Activated T-helper 1 cell treated with anti-CD3 and anti-CD28 coated beads, Interleukin-2, amount 50 U/mL, for 16 hours (primary cell): ENCODE measurements around the gene CT45A9.
"Not testable (repeated sequence)": the region's sequence is repeated elsewhere in the genome, so short reads cannot be mapped to it uniquely, and the experiment has no call there.

Source experiments
- DNase-seq, 2 donors: peaks; one replicate each; pipeline ENCODE4 v3.0.0-alpha.2; 2020; ENCODE audit warnings: low read depth in 1 of 2, low spot score in 1 of 2

CT45A9 gene, protein sequence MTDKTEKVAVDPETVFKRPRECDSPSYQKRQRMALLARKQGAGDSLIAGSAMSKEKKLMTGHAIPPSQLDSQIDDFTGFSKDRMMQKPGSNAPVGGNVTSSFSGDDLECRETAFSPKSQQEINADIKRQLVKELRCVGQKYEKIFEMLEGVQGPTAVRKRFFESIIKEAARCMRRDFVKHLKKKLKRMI

DNA sequence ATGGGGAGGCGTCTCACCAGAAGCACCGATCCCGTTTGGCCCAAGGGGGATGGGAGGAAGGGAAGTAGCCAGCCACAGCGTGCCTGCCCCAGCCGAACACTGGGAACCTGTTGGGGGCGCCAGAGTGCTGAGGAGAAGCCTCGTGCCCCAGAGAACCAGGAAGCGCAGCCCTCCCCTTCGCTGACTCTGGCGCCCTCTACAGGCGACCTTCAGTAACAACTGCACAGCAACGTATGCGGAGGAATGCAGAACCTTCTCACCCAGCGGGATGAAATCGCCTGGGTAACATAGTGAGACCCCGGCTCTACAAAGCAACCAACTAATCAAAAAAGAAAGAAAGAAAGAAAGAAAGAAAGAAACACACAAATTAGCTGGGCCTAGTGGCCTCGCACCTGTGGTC lies at the start of gene CT45A9:
Gene CT45A9, minus strand, starts transcription at position 101 of the 400 bp plus-strand sequence. CDS start 3,751 bp downstream, outside the sequence.
- DNase-seq: not testable (repeated sequence)

DNA sequence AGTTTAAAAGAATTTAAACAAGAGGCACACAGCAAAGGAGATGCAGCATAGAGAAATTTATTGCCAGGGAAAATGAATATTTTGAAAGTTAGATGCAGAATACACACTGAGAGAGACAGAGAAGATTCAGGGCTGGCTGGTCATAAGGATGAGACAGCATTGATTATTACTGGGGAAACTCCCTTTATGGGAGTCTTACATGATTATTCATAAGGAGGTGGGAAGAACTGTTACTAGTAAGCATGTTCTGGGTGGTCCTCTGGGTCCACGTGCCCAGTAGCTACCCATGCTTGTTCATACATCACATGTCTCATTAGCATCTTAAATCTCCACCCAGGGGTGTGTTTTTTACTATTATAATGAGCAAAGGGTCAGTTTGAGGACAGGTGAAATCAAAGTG lies 48.9 kb upstream of the CT45A9 start:
- not testable (repeated sequence) for DNase-seq

DNA sequence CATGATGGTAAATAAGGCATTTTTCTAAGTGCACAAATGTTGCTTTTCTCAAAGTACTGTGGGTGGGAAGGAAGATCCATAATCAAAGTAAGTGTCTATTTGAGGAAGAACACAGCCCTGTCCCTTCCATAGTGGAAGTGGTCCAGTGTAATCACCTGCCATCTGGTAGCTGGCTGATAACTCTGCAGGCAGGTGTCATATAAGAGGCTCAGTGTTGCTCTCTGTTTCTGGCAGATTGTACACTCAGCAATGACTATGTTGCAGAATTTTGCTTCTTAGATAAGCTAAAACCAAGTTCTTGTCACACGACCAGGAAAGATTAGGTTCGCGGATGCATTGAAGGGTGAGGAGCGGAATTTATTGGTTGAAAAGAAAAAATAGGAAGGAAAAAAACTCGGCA lies 42.8 kb upstream of the CT45A9 start:
- DNase-seq: no peak

DNA sequence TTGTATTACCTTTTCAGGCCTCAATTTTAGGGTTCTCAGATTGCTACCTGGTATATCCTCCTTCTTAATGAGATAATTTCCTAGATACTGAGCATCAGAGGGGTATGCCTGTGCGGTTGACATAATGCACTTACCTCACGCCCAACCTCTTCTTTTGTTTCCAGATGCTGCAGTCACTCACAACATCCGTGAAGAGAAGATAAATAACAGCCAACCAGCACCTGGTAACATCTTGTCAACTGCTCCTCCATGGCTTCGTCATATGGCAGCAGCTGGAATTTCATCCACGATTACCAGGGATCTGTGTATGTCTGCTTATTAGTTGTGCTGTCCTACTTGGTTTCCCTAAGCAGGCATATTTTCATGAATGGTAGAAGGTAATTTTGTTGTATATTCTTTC lies 38.6 kb upstream of the CT45A9 start:
- DNase-seq: no peak

DNA sequence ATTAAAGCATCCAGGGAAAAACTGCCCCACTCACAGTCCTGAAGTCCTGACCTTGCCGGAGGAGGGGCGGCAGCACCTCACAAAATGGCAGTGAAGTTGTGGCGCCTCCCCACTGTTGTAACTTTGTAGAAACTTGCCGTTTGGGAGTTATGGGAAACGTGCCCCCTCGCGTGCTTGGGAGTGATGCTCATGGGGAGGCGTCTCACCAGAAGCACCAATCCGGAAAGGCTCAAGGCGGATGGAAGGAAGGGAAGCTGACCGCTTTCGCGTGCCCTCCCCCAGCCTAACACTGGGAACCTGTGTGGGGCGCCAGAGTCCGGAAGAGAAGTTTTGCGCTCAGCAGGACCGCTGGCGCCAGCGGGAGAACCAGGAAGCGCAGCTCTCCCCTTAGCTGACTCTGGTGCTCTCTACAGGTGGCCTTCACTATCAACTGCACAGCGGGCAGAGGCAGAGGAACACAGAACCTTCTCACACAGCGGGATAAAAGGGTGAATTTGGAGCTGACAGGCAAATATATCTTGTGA lies 21.7 kb upstream of the CT45A9 start, which contains the start of the genes CT45A10 and SAGE1:
Gene CT45A10, minus strand, starts transcription at position 151 of the 524 bp plus-strand sequence. CDS start 8,100 bp downstream, outside the sequence.
Gene SAGE1, plus strand, starts transcription at position 423 of the 524 bp plus-strand sequence. CDS start 2,527 bp downstream, outside the sequence.
- no peak for DNase-seq

DNA sequence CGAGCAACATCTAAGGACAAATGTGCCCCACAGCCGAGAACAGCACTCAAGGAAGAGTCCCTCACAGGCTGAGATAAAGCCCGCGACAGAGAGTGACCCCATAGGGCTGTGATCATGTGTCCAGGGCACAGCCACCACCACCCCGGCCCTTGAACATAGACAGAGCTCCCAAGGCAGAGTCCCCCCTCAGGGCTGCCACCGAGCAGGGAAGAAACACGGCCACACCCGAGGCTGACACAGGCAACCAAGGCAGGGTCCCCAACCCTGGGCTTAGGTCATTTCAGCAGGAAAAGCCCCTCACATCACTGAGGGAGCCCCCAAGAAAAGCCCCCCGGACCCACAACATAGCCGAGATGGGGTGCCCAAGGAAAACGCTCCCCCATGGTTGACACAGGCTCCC lies 21.2 kb upstream of the CT45A9 start:
- no peak for DNase-seq

DNA sequence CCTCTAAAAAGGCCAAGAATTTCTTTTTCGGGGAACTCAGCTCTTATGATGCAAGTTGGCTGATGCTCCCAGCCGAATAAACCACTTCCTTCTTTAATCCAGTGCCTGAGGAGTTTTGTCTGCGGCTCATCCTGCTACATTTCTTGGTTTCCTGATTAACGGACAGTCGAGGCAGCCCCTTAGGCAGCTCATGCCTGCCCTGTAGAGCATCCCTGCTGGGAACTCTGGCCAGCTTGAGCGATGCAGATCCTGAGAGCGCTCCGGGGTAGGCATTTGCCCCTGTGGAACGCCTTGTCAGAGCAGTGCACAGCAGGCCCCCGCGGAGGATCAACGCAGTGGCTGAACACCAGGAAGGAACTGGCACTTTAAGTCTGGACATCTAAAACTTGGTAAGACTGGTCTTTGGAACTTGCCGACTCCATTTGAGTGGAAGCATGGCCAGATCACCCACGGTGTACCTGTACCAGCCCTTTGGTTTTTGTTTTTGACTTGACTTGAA lies 18.5 kb upstream of the CT45A9 start:
- no peak for DNase-seq

DNA sequence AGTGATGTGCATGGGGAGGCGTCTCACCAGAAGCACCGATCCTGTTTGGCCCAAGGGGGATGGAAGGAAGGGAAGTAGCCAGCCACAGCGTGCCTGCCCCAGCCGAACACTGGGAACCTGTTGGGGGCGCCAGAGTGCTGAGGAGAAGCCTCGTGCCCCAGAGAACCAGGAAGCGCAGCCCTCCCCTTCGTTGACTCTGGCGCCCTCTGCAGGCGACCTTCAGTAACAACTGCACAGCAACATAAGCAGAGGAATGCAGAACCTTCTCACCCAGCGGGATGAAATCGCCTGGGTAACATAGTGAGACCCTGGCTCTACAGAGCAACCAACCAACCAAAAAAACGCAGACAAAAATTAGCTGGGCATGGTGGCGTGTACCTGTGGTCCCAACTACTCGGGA lies 17.4 kb upstream of the CT45A9 start:
- not testable (repeated sequence) for DNase-seq

DNA sequence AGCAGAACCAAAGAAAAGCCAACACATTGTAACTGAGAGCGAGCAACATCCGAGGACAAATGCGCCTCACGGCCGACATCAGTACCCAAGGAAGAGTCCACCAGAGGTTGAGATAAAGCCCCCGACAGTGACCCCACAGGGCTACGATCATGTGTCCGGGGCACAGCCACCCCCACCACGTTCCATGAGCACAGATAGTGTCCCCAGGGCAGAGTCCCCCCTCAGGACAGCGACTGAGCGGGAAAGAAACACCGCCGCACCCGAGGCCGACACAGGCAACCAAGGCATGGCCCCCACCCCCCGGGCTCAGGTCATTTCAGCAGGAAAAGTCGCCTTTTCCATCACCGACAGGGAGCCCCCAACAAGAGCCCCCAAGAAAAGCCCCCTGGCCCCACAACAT lies 16.6 kb upstream of the CT45A9 start:
- not testable (repeated sequence) for DNase-seq

DNA sequence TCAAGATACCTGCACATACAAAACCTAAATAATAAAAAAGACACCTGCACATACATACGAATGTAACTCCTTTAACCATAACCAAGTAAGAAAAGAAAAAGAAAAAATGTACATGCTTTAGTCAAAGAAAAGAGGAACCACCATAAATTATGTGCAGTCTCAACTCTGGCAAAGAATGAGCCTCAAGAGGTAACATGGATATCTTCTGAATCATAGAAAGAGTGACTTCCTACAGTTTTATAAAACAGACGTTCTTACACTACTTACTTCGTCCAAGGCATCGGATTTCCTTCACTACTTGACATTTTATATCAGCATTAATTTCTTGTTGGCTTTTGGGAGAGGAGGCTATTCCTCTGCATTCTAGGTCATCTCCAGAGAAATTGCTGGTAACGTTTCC lies 11.1 kb upstream of the CT45A9 start:
- DNase-seq: not testable (repeated sequence)

DNA sequence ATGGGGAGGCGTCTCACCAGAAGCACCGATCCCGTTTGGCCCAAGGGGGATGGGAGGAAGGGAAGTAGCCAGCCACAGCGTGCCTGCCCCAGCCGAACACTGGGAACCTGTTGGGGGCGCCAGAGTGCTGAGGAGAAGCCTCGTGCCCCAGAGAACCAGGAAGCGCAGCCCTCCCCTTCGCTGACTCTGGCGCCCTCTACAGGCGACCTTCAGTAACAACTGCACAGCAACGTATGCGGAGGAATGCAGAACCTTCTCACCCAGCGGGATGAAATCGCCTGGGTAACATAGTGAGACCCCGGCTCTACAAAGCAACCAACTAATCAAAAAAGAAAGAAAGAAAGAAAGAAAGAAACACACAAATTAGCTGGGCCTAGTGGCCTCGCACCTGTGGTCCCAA lies 17.2 kb downstream of the CT45A9 start, which contains the start of gene CT45A8:
Gene CT45A8, minus strand, starts transcription at position 101 of the 400 bp plus-strand sequence. CDS start 3,755 bp downstream, outside the sequence.
- not testable (repeated sequence) for DNase-seq

DNA sequence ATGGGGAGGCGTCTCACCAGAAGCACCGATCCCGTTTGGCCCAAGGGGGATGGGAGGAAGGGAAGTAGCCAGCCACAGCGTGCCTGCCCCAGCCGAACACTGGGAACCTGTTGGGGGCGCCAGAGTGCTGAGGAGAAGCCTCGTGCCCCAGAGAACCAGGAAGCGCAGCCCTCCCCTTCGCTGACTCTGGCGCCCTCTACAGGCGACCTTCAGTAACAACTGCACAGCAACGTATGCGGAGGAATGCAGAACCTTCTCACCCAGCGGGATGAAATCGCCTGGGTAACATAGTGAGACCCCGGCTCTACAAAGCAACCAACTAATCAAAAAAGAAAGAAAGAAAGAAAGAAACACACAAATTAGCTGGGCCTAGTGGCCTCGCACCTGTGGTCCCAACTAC lies 34.4 kb downstream of the CT45A9 start, which contains the start of gene CT45A7:
Gene CT45A7, minus strand, starts transcription at position 101 of the 400 bp plus-strand sequence. CDS start 3,747 bp downstream, outside the sequence.
- not testable (repeated sequence) for DNase-seq

DNA sequence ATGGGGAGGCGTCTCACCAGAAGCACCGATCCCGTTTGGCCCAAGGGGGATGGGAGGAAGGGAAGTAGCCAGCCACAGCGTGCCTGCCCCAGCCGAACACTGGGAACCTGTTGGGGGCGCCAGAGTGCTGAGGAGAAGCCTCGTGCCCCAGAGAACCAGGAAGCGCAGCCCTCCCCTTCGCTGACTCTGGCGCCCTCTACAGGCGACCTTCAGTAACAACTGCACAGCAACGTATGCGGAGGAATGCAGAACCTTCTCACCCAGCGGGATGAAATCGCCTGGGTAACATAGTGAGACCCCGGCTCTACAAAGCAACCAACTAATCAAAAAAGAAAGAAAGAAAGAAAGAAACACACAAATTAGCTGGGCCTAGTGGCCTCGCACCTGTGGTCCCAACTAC lies 51.7 kb downstream of the CT45A9 start, which contains the start of gene CT45A2:
Gene CT45A2, minus strand, starts transcription at position 101 of the 400 bp plus-strand sequence. CDS start 3,747 bp downstream, outside the sequence.
- not testable (repeated sequence) for DNase-seq
